NCI-H146 treated with DMSO at 0.1 percent for 48 hours (cell line): Measurements from ENCODE around the gene MAPK8.

ENCODE experiments used
- DNase-seq: peaks from one replicate; lab custom pipeline; 2025; ENCODE audit not compliant: unreplicated experiment; lab: John Stamatoyannopoulos, UW

MAPK8 gene

GRCh38 chr10:48381971-48382370 is 75.5 kb downstream of the MAPK8 start:
- no peak for DNase-seq

GRCh38 chr10:48382982-48383381 is 76.5 kb downstream of the MAPK8 start:
- DNase-seq = no peak

GRCh38 chr10:48383393-48383792 is 76.9 kb downstream of the MAPK8 start:
- no peak for DNase-seq

GRCh38 chr10:48384699-48384982 is 78.2 kb downstream of the MAPK8 start:
- no peak for DNase-seq

GRCh38 chr10:48389272-48389671 is 82.8 kb downstream of the MAPK8 start:
- no peak for DNase-seq

- no peak for DNase-seq
Measured at GRCh38 chr10:48389846-48390557, 83.5 kb downstream of the MAPK8 start.

- no peak for DNase-seq
Measured at GRCh38 chr10:48390558-48390871, 84.0 kb downstream of the MAPK8 start.

- DNase-seq = no peak
Measured at GRCh38 chr10:48390933-48391845, 84.7 kb downstream of the MAPK8 start.

- DNase-seq = no peak
Measured at GRCh38 chr10:48391994-48392393, 85.5 kb downstream of the MAPK8 start.

- no peak for DNase-seq
Measured at GRCh38 chr10:48398261-48398660, 91.8 kb downstream of the MAPK8 start.

GRCh38 chr10:48399056-48399541 is 92.6 kb downstream of the MAPK8 start:
- no peak for DNase-seq

GRCh38 chr10:48399551-48399950 is 93.1 kb downstream of the MAPK8 start:
- DNase-seq = no peak

GRCh38 chr10:48400129-48400849 is 93.8 kb downstream of the MAPK8 start:
- no peak for DNase-seq

- no peak for DNase-seq
Measured at GRCh38 chr10:48400850-48401220, 94.4 kb downstream of the MAPK8 start.

GRCh38 chr10:48404646-48405045 is 98.2 kb downstream of the MAPK8 start:
- DNase-seq = no peak

- DNase-seq = no peak
Measured at GRCh38 chr10:48406204-48406603, 99.7 kb downstream of the MAPK8 start.

GRCh38 chr10:48406658-48407057 is 100.2 kb downstream of the MAPK8 start:
- no peak for DNase-seq

- DNase-seq = no peak
Measured at GRCh38 chr10:48410503-48410902, 104.0 kb downstream of the MAPK8 start.

- DNase-seq = no peak
Measured at GRCh38 chr10:48411510-48411909, 105.0 kb downstream of the MAPK8 start.

GRCh38 chr10:48412081-48412480 is 105.6 kb downstream of the MAPK8 start:
- DNase-seq = no peak

- DNase-seq = no peak
Measured at GRCh38 chr10:48412933-48413332, 106.5 kb downstream of the MAPK8 start.

GRCh38 chr10:48414160-48414559 is 107.7 kb downstream of the MAPK8 start:
- no peak for DNase-seq
